Brain microvascular endothelial cell (primary cell): ENCODE measurements around the gene GNA14.
A peak's percentile ranks its signal among the peaks of the same experiment; 100 is the strongest.

ENCODE experiments used
- DNase-seq: peaks from one replicate; pipeline ENCODE4 v3.0.0-alpha.2; 2020
- H3K27ac ChIP-seq: fragments of 250-450 bp; sonication (Bioruptor Pico); 2 replicates; pipeline ENCODE4 v1.5.1; 2020; ENCODE audit warnings: mild to moderate bottlenecking, moderate library complexity
- H3K27me3 ChIP-seq: fragments of 250-450 bp; sonication (Bioruptor Pico); replicated peaks from 2 replicates; pipeline ENCODE4 v1.5.1; 2020; ENCODE audit warnings: mild to moderate bottlenecking
- H3K36me3 ChIP-seq: fragments of 250-450 bp; sonication (Bioruptor Pico); replicated peaks from 2 replicates; pipeline ENCODE4 v1.5.1; 2020; ENCODE audit warnings: mild to moderate bottlenecking
- H3K4me3 ChIP-seq: 2 replicates; pipeline ENCODE4 v1.5.1; 2011; ENCODE audit warnings: low read depth, mild to moderate bottlenecking, control low read depth, low read length, moderate library complexity
- CTCF ChIP-seq: IDR thresholded peaks from 2 replicates; pipeline ENCODE4 v1.5.1; 2011; ENCODE audit warnings: low read depth, mild to moderate bottlenecking, moderate library complexity, low read length, control low read depth, inconsistent platforms; ENCODE audit errors: missing control alignments
- in situ Hi-C: cut with HindIII; loops from 2 replicates; pipeline ENCODE4 v1.10.0; 2017; ENCODE audit warnings: low sequenced_read_pairs, low pct_ligation_motif_present

GNA14 gene

DNA sequence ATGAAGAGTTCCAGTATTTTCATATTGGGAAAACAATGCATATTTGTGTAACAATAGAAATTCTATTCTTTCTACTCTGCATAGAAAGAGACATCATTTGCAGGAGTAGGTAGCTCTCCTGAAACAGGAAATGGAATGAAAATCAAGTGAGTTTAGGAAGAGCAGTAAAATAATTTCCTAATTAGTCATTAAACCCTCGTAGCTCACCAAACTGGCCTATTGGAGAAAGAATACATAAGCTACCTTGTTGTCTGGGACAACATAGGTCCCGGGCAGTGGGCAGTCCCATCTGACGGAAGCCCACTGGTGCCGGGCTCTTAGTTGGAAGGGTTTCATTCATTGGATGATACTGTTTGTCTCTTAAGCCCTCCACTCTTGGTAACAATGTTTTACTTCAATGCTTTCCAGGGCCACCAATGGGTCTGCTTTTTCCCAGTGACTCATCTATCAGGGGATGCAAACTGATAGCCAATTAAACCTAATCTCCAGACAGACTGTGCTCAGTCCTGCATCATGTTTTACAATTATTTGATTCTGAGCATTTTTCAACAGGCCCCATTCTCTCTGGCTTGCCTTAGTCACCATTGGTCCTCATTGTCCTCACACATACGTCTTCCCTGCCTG lies 46.5 kb downstream of the GNA14 start:
- Histone ChIP-seq H3K27ac (no peak overlapping the region), H3K36me3 (no peaks in the 10 kb centered on the region)
- in situ Hi-C loops: no loop called here

GRCh38 chr9:77600810-77601209 lies 47.3 kb downstream of the GNA14 start:
- Histone ChIP-seq H3K27me3 (no peaks in the 10 kb centered on the region), H3K4me3 (no peak overlapping the region), H3K36me3 (no peaks in the 10 kb centered on the region), H3K27ac (no peak overlapping the region)
- no peak for TF ChIP-seq CTCF
- in situ Hi-C loops: no loop called here
- no peak for DNase-seq

More for the DNA sequence above, 46.5 kb downstream of the GNA14 start:
- H3K4me3 ChIP-seq: no peak overlapping the region
- no peaks in the 10 kb centered on the region for H3K27me3 ChIP-seq
- no peak for DNase-seq
- no peak for TF ChIP-seq CTCF

DNA sequence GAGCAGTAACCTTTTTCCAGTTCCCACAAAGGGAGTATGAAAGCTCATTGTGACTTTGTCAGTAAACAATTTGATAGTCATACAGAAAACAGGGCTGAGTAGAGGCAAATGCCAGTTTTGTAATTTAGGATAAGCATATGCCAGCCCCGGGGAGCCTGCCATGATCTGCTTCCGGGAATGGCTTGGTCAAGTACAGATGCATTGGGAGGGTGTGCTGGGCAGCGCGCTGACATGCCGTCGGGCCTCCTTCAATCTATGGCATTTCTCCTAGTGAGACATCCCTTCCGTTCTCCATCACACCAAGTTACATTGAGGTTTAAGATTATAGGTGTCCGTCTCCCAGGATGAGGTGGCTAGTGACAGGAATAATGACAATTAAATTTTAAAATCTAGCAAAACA lies 48.6 kb downstream of the GNA14 start:
- DNase-seq: no peak
- H3K27ac ChIP-seq: no peak overlapping the region
- no peak overlapping the region for H3K4me3 ChIP-seq
- in situ Hi-C loops: no loop called here
- H3K27me3 ChIP-seq: no peaks in the 10 kb centered on the region
- TF ChIP-seq CTCF: no peak
- H3K36me3 ChIP-seq: no peaks in the 10 kb centered on the region

- Histone ChIP-seq H3K27me3 (no peaks in the 10 kb centered on the region), H3K27ac (no peak overlapping the region), H3K4me3 (no peak overlapping the region), H3K36me3 (no peaks in the 10 kb centered on the region)
- in situ Hi-C loops: no loop called here
- TF ChIP-seq CTCF: no peak
- DNase-seq: no peak
Measured at GRCh38 chr9:77598991-77599390, 49.1 kb downstream of the GNA14 start.

DNA sequence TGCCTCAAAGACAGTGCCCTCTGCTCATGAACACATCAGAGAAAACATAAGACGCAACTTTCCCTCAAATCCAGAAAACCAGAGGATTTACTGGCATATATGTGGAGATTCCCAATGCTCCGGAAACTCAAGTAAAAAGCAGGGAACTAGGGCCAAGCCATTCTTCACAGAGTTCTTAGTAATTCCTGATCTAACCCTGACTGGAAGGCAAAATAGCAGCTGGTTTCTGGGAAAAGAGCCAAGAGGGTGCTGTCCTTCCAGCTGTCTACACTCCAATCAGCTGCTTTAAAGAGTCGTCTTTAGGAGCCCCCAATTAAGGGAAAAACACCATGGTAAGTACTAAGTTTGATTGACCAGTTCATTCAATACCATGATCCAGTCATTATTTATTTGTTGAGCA lies 49.6 kb downstream of the GNA14 start:
- in situ Hi-C loops: no loop called here
- Histone ChIP-seq H3K27ac (no peak overlapping the region), H3K4me3 (no peak overlapping the region), H3K27me3 (no peaks in the 10 kb centered on the region), H3K36me3 (no peaks in the 10 kb centered on the region)
- TF ChIP-seq CTCF: no peak
- DNase-seq: peak; percentile 47

DNA sequence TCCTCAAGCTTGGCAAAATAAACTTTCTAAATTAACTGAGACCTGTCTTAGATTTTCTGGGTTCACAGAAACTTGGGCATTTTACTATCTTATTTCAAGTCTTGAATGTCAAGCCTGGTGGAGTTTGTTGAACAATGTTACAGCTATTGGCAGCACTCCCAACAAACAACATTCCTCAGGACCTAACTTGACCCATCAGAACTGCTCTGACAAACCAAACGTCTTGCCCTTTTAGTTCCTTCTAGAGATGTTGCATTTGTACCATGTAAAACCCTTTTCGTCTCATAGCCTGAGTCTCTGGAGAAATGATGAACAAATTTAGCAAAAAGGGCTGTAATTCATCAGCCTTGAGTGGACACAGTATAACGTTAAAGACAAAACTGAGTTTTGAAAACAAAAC lies 51.1 kb downstream of the GNA14 start:
- Histone ChIP-seq H3K4me3 (no peak overlapping the region), H3K27me3 (no peaks in the 10 kb centered on the region), H3K27ac (no peak overlapping the region), H3K36me3 (no peaks in the 10 kb centered on the region)
- no peak for TF ChIP-seq CTCF
- in situ Hi-C loops: no loop called here
- DNase-seq: no peak
